ENCODE measurements around the gene ABCB11. TPM values are rescaled to one million over a fixed set of nuclear protein-coding genes. Genes with fewer than 3 reads are reported as not detected.

ABCB11 gene
- total and polyA plus RNA-seq, 4 donors = 0.03 to 0.21 TPM; not detected in 2

DNA sequence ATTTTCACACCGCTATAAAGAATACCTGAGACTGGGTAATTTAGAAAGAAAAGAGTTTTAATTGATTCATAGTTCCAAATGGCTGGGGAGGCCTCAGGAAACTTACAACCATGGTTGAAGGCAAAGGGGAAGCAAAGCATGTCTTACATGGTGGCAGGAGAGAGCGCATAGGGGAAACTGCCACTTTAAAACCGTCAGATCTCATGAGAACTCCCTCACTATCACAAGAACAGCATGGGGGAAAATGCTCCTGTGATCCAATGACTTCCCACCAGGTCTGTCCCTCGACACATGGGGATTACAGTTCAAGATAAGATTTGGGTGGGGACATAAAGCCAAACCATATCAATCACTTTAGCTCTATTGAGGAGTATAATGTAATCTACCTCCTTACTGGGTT lies 53.5 kb downstream of the ABCB11 start:
- DNase-seq = no peak
- Histone ChIP-seq H3K4me1 (ENCODE audit: control insufficient read depth in 1 of 2, insufficient read depth in 2 of 2, low read length in 2 of 2) (no peaks in the 10 kb centered on the region), H3K9me3 (ENCODE audit: control insufficient read depth, low read length) (no peaks in the 10 kb centered on the region), H3K4me3 (ENCODE audit: low read length in 2 of 2) (no peak overlapping the region), H3K27me3 (ENCODE audit: control insufficient read depth in 1 of 2, insufficient read depth in 2 of 2, low read length in 1 of 2) (no peaks in the 10 kb centered on the region), H3K36me3 (ENCODE audit: control insufficient read depth in 1 of 2, insufficient read depth in 2 of 2, low read length in 1 of 2) (no peaks in the 10 kb centered on the region), H3K27ac (ENCODE audit: low read depth in 1 of 2, low read length in 2 of 2) (no peak overlapping the region)
- no peak for ATAC-seq (ENCODE audit: low FRiP score)
- WGBS, 2 donors = 87 to 97% methylated on average over 4 of the region's 4 CpGs
- intact Hi-C loops (cut with DNase I) = no loop called here

DNA sequence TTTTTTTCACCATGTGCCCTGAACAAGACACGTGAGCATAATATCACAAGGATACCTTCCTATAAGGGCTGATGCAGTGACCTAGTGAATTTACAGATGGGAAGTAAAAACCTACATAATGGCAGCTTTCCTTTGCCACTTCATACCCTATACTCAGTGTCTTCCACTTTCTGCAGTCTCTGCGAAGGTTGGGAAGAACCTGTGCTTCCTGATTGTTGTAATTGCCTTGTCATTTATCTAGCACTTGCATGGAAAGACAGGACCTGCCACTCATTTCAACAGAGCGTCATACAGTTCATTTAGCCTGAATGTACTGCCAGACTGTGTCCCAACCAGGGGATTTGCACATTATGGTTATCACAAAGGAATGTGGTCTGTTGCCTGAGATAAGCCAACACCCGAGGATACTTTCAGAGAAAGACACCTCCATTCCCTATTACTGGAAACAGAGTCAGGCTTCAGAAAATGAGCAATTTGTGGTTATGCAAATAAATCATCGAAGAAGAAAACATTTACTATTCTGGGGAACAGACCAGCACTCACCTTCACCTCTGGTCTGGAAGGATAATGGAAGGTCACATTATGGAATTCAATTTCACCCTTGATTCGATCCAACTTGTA lies 55.0 kb downstream of the ABCB11 start:
- Histone ChIP-seq H3K4me1 (ENCODE audit: control insufficient read depth in 1 of 2, insufficient read depth in 2 of 2, low read length in 2 of 2) (no peaks in the 10 kb centered on the region), H3K9me3 (ENCODE audit: control insufficient read depth, low read length) (no peaks in the 10 kb centered on the region), H3K27ac (ENCODE audit: low read depth in 1 of 2, low read length in 2 of 2) (no peak overlapping the region), H3K27me3 (ENCODE audit: control insufficient read depth in 1 of 2, insufficient read depth in 2 of 2, low read length in 1 of 2) (no peaks in the 10 kb centered on the region), H3K4me3 (ENCODE audit: low read length in 2 of 2) (no peak overlapping the region), H3K36me3 (ENCODE audit: control insufficient read depth in 1 of 2, insufficient read depth in 2 of 2, low read length in 1 of 2) (no peaks in the 10 kb centered on the region)
- ATAC-seq (ENCODE audit: low FRiP score) (peak; percentile 33), DNase-seq (no peak)
- intact Hi-C loops (cut with DNase I) = no loop called here
- WGBS, 2 donors = 65 to 66% methylated on average over 6 of the region's 6 CpGs

DNA sequence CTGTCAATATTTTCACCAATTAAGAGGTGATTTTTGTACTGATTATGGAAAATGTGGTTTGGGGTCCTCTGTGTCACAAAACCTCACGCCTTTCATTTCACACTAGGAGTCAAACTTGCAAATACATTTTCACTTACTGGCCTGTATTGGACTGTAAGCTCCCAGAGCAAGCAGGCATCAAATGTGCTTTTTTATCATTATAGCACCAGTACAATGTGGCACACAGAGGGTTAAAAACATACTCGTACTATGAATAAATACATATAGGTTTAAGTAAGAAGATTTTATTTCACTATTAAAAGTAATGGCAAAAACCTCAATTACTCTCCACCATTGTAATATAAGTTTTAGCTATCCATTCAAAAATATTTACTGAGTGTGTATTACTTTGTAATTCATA lies 56.7 kb downstream of the ABCB11 start:
- no peak for ATAC-seq (ENCODE audit: low FRiP score)
- no peak for DNase-seq
- Histone ChIP-seq H3K4me3 (ENCODE audit: low read length in 2 of 2) (no peak overlapping the region), H3K36me3 (ENCODE audit: control insufficient read depth in 1 of 2, insufficient read depth in 2 of 2, low read length in 1 of 2) (no peaks in the 10 kb centered on the region), H3K27me3 (ENCODE audit: control insufficient read depth in 1 of 2, insufficient read depth in 2 of 2, low read length in 1 of 2) (no peaks in the 10 kb centered on the region), H3K27ac (ENCODE audit: low read depth in 1 of 2, low read length in 2 of 2) (no peak overlapping the region), H3K9me3 (ENCODE audit: control insufficient read depth, low read length) (no peaks in the 10 kb centered on the region), H3K4me1 (ENCODE audit: control insufficient read depth in 1 of 2, insufficient read depth in 2 of 2, low read length in 2 of 2) (no peaks in the 10 kb centered on the region)
- intact Hi-C loops (cut with DNase I) = no loop called here
- WGBS, 2 donors = 73 to 76% methylated on average over 2 of the region's 2 CpGs

DNA sequence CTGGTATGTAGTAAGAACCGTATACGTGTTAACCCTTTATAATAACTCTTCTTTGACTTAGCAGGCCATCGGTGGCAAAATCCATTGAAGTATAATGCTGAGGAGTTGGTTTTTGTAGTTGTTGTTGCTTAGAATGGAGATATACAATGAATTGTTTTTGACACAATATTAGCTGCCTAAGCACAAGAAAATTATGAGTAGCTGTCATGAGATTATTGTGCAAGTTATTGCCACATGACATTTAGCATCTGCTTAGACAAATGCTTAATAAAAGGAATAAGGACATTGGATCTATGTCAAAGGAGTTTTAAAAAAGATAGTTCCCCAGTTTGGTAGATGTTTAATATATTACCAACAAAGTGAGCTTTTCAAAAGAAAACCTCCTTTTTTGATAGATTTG lies 59.9 kb downstream of the ABCB11 start:
- 56 to 81% methylated on average over 3 of the region's 3 CpGs for WGBS, 2 donors
- H3K27me3 ChIP-seq (ENCODE audit: control insufficient read depth in 1 of 2, insufficient read depth in 2 of 2, low read length in 1 of 2) = no peaks in the 10 kb centered on the region
- ATAC-seq (ENCODE audit: low FRiP score) = no peak
- H3K36me3 ChIP-seq (ENCODE audit: control insufficient read depth in 1 of 2, insufficient read depth in 2 of 2, low read length in 1 of 2) = no peaks in the 10 kb centered on the region
- intact Hi-C loops (cut with DNase I) = no loop called here
- H3K4me1 ChIP-seq (ENCODE audit: control insufficient read depth in 1 of 2, insufficient read depth in 2 of 2, low read length in 2 of 2) = no peaks in the 10 kb centered on the region
- no peaks in the 10 kb centered on the region for H3K9me3 ChIP-seq (ENCODE audit: control insufficient read depth, low read length)
- no peak overlapping the region for H3K4me3 ChIP-seq (ENCODE audit: low read length in 2 of 2)
- no peak overlapping the region for H3K27ac ChIP-seq (ENCODE audit: low read depth in 1 of 2, low read length in 2 of 2)
- DNase-seq = no peak

DNA sequence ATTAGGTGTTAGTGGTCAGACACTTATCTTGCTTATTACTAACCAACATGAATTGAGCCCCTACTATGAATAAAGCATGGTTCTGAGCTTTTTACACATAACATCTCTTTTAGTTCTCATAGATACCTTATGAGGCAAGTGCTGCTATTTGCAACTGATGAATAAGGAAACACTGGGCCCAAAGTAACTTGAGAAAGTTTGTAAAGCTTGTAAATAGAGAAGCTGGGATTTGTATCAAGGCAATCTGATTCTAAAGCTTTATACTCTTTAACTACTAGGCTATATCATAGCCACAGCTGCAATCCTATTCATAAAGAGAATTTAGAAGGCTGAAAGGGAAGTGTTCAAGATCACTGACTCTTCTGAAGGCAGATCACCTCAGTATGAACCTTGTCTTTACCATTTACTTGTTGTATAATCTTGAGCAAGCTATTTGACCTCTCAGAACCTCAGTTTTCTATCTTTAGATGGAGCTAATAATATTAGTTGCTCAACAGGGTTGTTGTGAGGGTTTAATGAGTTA lies 60.4 kb downstream of the ABCB11 start:
- H3K4me3 ChIP-seq (ENCODE audit: low read length in 2 of 2) = no peak overlapping the region
- DNase-seq (no peak), ATAC-seq (ENCODE audit: low FRiP score) (no peak)
- intact Hi-C loops (cut with DNase I) = no loop called here
- H3K27ac ChIP-seq (ENCODE audit: low read depth in 1 of 2, low read length in 2 of 2) = no peak overlapping the region
- H3K4me1 ChIP-seq (ENCODE audit: control insufficient read depth in 1 of 2, insufficient read depth in 2 of 2, low read length in 2 of 2) = no peaks in the 10 kb centered on the region
- no peaks in the 10 kb centered on the region for H3K9me3 ChIP-seq (ENCODE audit: control insufficient read depth, low read length)
- H3K36me3 ChIP-seq (ENCODE audit: control insufficient read depth in 1 of 2, insufficient read depth in 2 of 2, low read length in 1 of 2) = no peaks in the 10 kb centered on the region
- no peaks in the 10 kb centered on the region for H3K27me3 ChIP-seq (ENCODE audit: control insufficient read depth in 1 of 2, insufficient read depth in 2 of 2, low read length in 1 of 2)

DNA sequence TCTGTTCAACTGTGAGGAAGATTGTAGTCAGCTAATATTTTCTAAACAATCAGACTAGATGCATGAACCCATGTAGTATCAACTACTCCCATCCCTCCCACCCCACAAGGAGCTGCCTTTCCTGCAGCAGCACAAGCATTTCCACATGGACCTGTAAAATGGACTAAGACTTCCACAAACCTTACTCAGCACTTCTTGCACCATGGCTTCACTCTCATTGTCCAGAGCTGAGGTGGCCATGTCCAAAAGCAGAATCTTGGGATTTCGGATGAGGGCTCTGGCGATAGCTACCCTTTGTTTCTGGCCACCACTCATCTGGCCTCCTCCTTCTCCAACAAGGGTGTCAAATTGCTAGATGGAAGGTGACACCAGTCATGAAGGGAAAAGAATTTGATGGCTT lies 61.3 kb downstream of the ABCB11 start:
- DNase-seq (no peak), ATAC-seq (ENCODE audit: low FRiP score) (no peak)
- Histone ChIP-seq H3K27ac (ENCODE audit: low read depth in 1 of 2, low read length in 2 of 2) (no peak overlapping the region), H3K4me3 (ENCODE audit: low read length in 2 of 2) (no peak overlapping the region), H3K4me1 (ENCODE audit: control insufficient read depth in 1 of 2, insufficient read depth in 2 of 2, low read length in 2 of 2) (no peaks in the 10 kb centered on the region), H3K36me3 (ENCODE audit: control insufficient read depth in 1 of 2, insufficient read depth in 2 of 2, low read length in 1 of 2) (no peaks in the 10 kb centered on the region), H3K27me3 (ENCODE audit: control insufficient read depth in 1 of 2, insufficient read depth in 2 of 2, low read length in 1 of 2) (no peaks in the 10 kb centered on the region), H3K9me3 (ENCODE audit: control insufficient read depth, low read length) (no peaks in the 10 kb centered on the region)
- intact Hi-C loops (cut with DNase I) = no loop called here
- 92 to 98% methylated on average over 2 of the region's 2 CpGs for WGBS, 2 donors

DNA sequence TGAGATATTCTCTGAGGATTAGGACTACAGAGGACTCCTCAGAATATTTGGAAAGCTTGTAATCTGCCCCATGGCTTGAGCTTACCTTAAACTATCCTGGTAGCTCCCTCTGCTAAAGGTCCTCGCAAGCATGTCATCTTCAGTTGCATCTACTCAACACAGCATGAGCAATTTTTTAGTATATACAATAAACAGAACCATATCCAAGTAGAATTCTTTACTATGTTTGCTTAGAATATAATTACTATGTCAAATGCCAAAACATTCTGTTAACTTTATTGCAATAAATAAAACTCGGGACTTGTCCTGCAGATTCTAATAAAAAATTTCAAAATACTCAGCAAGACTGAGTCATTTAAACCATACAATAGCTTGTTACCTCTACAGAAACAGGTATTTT lies 62.8 kb downstream of the ABCB11 start:
- Histone ChIP-seq H3K36me3 (ENCODE audit: control insufficient read depth in 1 of 2, insufficient read depth in 2 of 2, low read length in 1 of 2) (no peaks in the 10 kb centered on the region), H3K4me3 (ENCODE audit: low read length in 2 of 2) (no peak overlapping the region), H3K9me3 (ENCODE audit: control insufficient read depth, low read length) (no peaks in the 10 kb centered on the region), H3K27me3 (ENCODE audit: control insufficient read depth in 1 of 2, insufficient read depth in 2 of 2, low read length in 1 of 2) (no peaks in the 10 kb centered on the region), H3K4me1 (ENCODE audit: control insufficient read depth in 1 of 2, insufficient read depth in 2 of 2, low read length in 2 of 2) (no peaks in the 10 kb centered on the region), H3K27ac (ENCODE audit: low read depth in 1 of 2, low read length in 2 of 2) (no peak overlapping the region)
- intact Hi-C loops (cut with DNase I) = no loop called here
- no peak for DNase-seq
- ATAC-seq (ENCODE audit: low FRiP score) = no peak
- WGBS, 2 donors = 79 to 90% methylated on average over 2 of the region's 2 CpGs

DNA sequence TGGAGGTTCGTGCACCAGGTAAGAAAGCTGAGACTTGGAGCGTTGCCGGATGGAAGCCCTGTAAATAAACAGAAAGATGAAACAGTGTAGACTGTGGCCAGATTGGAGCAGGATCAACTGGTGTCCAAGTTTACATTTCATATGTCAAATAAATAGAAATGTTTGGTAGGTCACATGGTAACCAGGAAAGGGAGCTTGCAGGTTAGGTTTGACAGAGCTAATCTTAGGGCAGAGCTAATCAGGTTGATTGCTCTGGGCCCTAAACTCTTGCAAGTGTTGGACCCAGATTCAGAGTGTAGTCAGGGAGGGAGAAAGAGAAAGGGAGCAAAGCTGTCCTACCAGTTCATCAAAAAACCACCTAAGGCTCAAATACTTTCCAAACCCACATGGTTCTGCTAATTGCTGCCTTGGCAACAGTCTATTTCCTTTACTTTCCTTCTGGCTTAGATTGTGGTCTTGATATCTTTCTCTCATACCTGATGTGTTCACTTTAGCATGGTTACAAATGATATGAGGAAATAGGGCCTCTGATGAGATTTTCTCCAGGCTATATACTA lies 66.8 kb downstream of the ABCB11 start:
- intact Hi-C loops (cut with DNase I) = no loop called here
- Histone ChIP-seq H3K36me3 (ENCODE audit: control insufficient read depth in 1 of 2, insufficient read depth in 2 of 2, low read length in 1 of 2) (no peaks in the 10 kb centered on the region), H3K4me3 (ENCODE audit: low read length in 2 of 2) (no peak overlapping the region), H3K4me1 (ENCODE audit: control insufficient read depth in 1 of 2, insufficient read depth in 2 of 2, low read length in 2 of 2) (no peaks in the 10 kb centered on the region), H3K27me3 (ENCODE audit: control insufficient read depth in 1 of 2, insufficient read depth in 2 of 2, low read length in 1 of 2) (no peaks in the 10 kb centered on the region), H3K9me3 (ENCODE audit: control insufficient read depth, low read length) (no peaks in the 10 kb centered on the region), H3K27ac (ENCODE audit: low read depth in 1 of 2, low read length in 2 of 2) (no peak overlapping the region)
- 93 to 96% methylated on average over 3 of the region's 3 CpGs for WGBS, 2 donors
- no peak for DNase-seq
- ATAC-seq (ENCODE audit: low FRiP score) = no peak

DNA sequence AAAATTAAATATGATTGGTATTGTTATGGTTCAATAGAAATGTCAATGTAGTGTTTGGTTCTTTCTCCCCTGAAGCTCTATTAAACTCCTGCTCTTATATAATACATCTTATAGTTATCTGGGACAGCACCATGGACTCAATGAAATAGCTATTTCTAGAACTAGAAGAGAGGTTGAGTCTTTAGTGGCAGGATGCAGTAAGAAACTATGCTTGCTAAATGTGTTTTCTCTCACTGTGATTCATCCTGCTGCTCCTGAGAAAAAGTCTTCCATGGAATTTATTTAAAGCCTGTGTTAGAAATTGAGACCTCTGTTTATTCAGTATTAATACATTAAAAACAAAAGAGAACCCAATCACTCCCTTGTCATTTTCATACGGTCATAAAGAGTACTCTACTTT lies 68.5 kb downstream of the ABCB11 start:
- intact Hi-C loops (cut with DNase I) = loop anchor here in 1 of 2 donors (2.0 kb wide), 1 partner anchor 28 kb away; no protein-coding TSS in a partner anchor
- no peak for DNase-seq
- no peak overlapping the region for H3K27ac ChIP-seq (ENCODE audit: low read depth in 1 of 2, low read length in 2 of 2)
- no peak for ATAC-seq (ENCODE audit: low FRiP score)
- H3K9me3 ChIP-seq (ENCODE audit: control insufficient read depth, low read length) = no peaks in the 10 kb centered on the region
- no peaks in the 10 kb centered on the region for H3K36me3 ChIP-seq (ENCODE audit: control insufficient read depth in 1 of 2, insufficient read depth in 2 of 2, low read length in 1 of 2)
- no peaks in the 10 kb centered on the region for H3K4me1 ChIP-seq (ENCODE audit: control insufficient read depth in 1 of 2, insufficient read depth in 2 of 2, low read length in 2 of 2)
- H3K27me3 ChIP-seq (ENCODE audit: control insufficient read depth in 1 of 2, insufficient read depth in 2 of 2, low read length in 1 of 2) = no peaks in the 10 kb centered on the region
- 85 to 92% methylated on average over 1 of the region's 1 CpG for WGBS, 2 donors
- no peak overlapping the region for H3K4me3 ChIP-seq (ENCODE audit: low read length in 2 of 2)

All from aorta (tissue), 5 donors.